GM20431 (cell line): ENCODE measurements around the gene PTPRM.

ENCODE experiments used
- in situ Hi-C: fragments of 300-500 bp; cut with MseI, MboI; formaldehyde crosslinking; loops from one replicate; pipeline ENCODE4 v1.15.0; 2020; ENCODE audit warnings: low sequenced_read_pairs; ENCODE audit not compliant: unreplicated experiment

Gene PTPRM

GRCh38 chr18:8319798-8320489 is 752.8 kb downstream of the PTPRM start:
- in situ Hi-C loops: no loop called here

- in situ Hi-C loops: no loop called here
Observed at GRCh38 chr18:8322486-8322885, 755.4 kb downstream of the PTPRM start.

GRCh38 chr18:8324343-8325065 is 757.4 kb downstream of the PTPRM start:
- in situ Hi-C loops: no loop called here

GRCh38 chr18:8326763-8327394 is 759.8 kb downstream of the PTPRM start:
- in situ Hi-C loops: no loop called here

GRCh38 chr18:8328126-8328525 is 761.0 kb downstream of the PTPRM start:
- in situ Hi-C loops: no loop called here

GRCh38 chr18:8329186-8329771 is 762.2 kb downstream of the PTPRM start:
- in situ Hi-C loops: no loop called here

GRCh38 chr18:8330575-8330974 is 763.5 kb downstream of the PTPRM start:
- in situ Hi-C loops: no loop called here

- in situ Hi-C loops: no loop called here
Observed at GRCh38 chr18:8332286-8332685, 765.2 kb downstream of the PTPRM start.

- in situ Hi-C loops: no loop called here
Observed at GRCh38 chr18:8333961-8334360, 766.8 kb downstream of the PTPRM start.

GRCh38 chr18:8337211-8337610 is 770.1 kb downstream of the PTPRM start:
- in situ Hi-C loops: no loop called here

GRCh38 chr18:8339210-8339609 is 772.1 kb downstream of the PTPRM start:
- in situ Hi-C loops: no loop called here

GRCh38 chr18:8339952-8340351 is 772.8 kb downstream of the PTPRM start:
- in situ Hi-C loops: no loop called here

GRCh38 chr18:8341481-8342230 is 774.5 kb downstream of the PTPRM start:
- in situ Hi-C loops: no loop called here

GRCh38 chr18:8348051-8348720 is 781.1 kb downstream of the PTPRM start:
- in situ Hi-C loops: no loop called here

GRCh38 chr18:8349608-8350323 is 782.6 kb downstream of the PTPRM start:
- in situ Hi-C loops: no loop called here

- in situ Hi-C loops: no loop called here
Observed at GRCh38 chr18:8350628-8351027, 783.5 kb downstream of the PTPRM start.

GRCh38 chr18:8351161-8351560 is 784.0 kb downstream of the PTPRM start:
- in situ Hi-C loops: no loop called here

GRCh38 chr18:8354304-8354703 is 787.2 kb downstream of the PTPRM start:
- in situ Hi-C loops: no loop called here

GRCh38 chr18:8356001-8356400 is 788.9 kb downstream of the PTPRM start:
- in situ Hi-C loops: no loop called here
